BJ (cell line): ENCODE measurements around the gene MED13L. TPM values are rescaled to one million over a fixed set of nuclear protein-coding genes. Genes with fewer than 3 reads are reported as not detected.

Source experiments
- CTCF ChIA-PET: fragments of 350-600 bp; formaldehyde crosslinking; extraction: SDS; loops from one replicate; lab custom pipeline; 2021; ENCODE audit warnings: antibody characterized with exemption, inconsistent platforms; lab: Yijun Ruan, JAX
- POLR2A ChIA-PET: fragments of 300-600 bp; sonication (Branson Sonifier 250); formaldehyde crosslinking; extraction: SDS; loops from one replicate; lab custom pipeline; 2021; ENCODE audit warnings: antibody characterized with exemption; lab: Charles Lee
- DNase-seq: peaks from one replicate; pipeline ENCODE4 v3.0.0-alpha.2; 2011; ENCODE audit warnings: low read depth
- H3K27me3 ChIP-seq: 2 replicates; pipeline ENCODE4 v1.6.0; 2011; ENCODE audit warnings: low read length; ENCODE audit not compliant: control insufficient read depth, insufficient read depth
- H3K36me3 ChIP-seq: 2 replicates; pipeline ENCODE4 v1.5.1; 2011; ENCODE audit warnings: low read length; ENCODE audit not compliant: control insufficient read depth, insufficient read depth
- H3K4me3 ChIP-seq: 2 replicates; pipeline ENCODE4 v1.5.1; 2011; ENCODE audit warnings: low read depth, mild to moderate bottlenecking, control low read depth, low read length
- polyA plus RNA-seq: library from polyadenylated mRNA; depleted of rRNA; stranded (reverse); fragments of >200 nt; gene quantifications from 2 replicates; pipeline ENCODE4 v1.2.3, GENCODE V29; 2011
- TF ChIP-seq, protein P1 (sequence below): IDR thresholded peaks from 2 replicates; pipeline ENCODE4 v1.5.1; 2011; ENCODE audit warnings: low read depth, mild to moderate bottlenecking, control low read depth, inconsistent platforms, low read length, moderate library complexity; ENCODE audit not compliant: insufficient read depth

MED13L gene
- polyA plus RNA-seq, 1 experiment = 43.7 TPM

DNA sequence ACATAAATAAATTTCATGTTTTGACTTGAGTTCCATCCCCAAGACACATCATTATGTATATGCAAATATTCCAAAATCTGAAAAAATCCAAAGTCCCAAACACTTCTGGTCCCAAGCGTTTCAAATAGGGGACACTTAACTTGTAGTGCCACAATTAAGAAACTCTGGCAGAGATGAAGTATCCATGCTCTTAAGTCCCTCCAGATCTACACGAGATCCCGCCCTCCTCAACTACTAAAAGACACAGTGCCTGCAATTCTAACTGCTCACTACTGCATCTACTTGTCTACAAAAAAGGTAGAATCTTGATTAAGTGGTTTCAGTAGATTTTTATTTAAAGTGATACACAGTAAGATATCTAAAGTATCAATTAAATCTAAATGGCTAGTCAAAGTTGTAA is 97.0 kb downstream of the MED13L start:
- CTCF ChIA-PET = no interaction called here
- H3K27me3 ChIP-seq = no peaks in the 10 kb centered on the region
- TF ChIP-seq, protein P1, sequence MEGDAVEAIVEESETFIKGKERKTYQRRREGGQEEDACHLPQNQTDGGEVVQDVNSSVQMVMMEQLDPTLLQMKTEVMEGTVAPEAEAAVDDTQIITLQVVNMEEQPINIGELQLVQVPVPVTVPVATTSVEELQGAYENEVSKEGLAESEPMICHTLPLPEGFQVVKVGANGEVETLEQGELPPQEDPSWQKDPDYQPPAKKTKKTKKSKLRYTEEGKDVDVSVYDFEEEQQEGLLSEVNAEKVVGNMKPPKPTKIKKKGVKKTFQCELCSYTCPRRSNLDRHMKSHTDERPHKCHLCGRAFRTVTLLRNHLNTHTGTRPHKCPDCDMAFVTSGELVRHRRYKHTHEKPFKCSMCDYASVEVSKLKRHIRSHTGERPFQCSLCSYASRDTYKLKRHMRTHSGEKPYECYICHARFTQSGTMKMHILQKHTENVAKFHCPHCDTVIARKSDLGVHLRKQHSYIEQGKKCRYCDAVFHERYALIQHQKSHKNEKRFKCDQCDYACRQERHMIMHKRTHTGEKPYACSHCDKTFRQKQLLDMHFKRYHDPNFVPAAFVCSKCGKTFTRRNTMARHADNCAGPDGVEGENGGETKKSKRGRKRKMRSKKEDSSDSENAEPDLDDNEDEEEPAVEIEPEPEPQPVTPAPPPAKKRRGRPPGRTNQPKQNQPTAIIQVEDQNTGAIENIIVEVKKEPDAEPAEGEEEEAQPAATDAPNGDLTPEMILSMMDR = no peak
- no peak overlapping the region for H3K4me3 ChIP-seq
- no peaks in the 10 kb centered on the region for H3K36me3 ChIP-seq
- POLR2A ChIA-PET = interaction anchor here (0.6 kb wide), 1 partner anchor 25 kb away, joined by 12 read pairs; no protein-coding TSS in a partner anchor
- DNase-seq = no peak

DNA sequence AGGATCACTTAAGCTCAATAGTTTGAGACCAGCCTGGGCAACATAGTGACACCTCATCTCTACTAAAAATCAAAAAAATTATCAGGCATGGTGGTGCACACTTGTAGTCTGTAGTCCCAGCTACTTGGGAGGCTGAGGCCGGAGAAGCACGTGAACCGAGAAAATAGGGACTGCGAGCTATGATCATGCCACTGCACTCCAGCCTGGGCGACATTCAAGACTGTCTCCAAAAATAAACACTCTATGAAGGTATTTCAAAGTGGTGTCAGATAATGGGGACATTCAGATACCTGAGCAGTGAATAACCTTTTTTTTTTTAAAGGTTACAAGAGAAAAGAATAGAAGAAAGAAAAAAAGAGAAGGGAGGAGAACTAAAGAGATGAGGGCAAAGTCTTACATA is 98.1 kb downstream of the MED13L start:
- H3K36me3 ChIP-seq = no peaks in the 10 kb centered on the region
- DNase-seq = no peak
- POLR2A ChIA-PET = no interaction called here
- CTCF ChIA-PET = interaction anchor here (0.6 to 0.7 kb wide), 3 partner anchors 112 to 252 kb away, joined by 3 to 6 read pairs (median 3); no protein-coding TSS in a partner anchor
- TF ChIP-seq, protein P1 = no peak
- no peak overlapping the region for H3K4me3 ChIP-seq
- H3K27me3 ChIP-seq = no peaks in the 10 kb centered on the region

DNA sequence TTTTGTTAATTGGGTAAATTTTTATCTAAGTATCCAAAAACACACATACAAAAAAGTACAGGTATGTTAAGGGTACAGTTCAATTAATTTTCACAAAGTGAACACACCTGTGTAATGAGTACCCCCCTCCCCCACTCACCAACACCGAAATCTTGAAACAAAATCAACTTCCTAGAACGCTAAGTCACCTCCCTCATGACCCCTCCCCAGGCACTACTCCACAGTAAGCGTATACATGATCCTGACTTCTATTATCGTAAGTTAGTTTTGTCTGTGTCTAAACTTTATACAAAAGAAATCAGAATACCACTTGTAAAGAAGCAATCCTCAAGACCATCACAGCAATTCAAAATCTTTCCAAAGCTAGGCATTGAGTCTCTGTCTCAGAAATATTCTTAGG is 100.5 kb downstream of the MED13L start:
- CTCF ChIA-PET = no interaction called here

DNA sequence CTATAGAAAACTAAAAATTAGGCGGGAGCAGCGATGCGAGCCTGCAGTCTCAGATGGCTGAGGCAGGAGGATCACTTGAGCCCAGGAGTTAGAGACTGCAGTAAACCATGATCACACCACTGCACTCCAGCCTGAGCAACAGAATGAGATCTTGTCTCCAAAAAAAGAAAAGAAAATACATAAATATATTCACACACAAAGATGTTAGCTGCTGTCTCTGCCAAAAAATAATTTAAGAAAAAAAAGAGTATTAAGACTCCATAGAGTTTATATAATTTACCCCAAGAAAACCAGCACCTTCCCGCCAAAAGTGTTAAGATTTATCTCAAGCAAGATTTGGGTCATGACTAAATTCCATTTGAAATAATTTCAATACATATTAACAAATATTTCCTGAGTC is 102.6 kb downstream of the MED13L start:
- no peak overlapping the region for H3K4me3 ChIP-seq
- CTCF ChIA-PET = no interaction called here
- TF ChIP-seq, protein P1 = no peak
- POLR2A ChIA-PET = no interaction called here
- H3K36me3 ChIP-seq = no peaks in the 10 kb centered on the region
- no peak for DNase-seq
- H3K27me3 ChIP-seq = no peaks in the 10 kb centered on the region

More for the DNA sequence above, 100.5 kb downstream of the MED13L start:
- H3K36me3 ChIP-seq = no peaks in the 10 kb centered on the region
- no peaks in the 10 kb centered on the region for H3K27me3 ChIP-seq
- no peak overlapping the region for H3K4me3 ChIP-seq
- DNase-seq = no peak
- POLR2A ChIA-PET = no interaction called here
- TF ChIP-seq, protein P1 = no peak

DNA sequence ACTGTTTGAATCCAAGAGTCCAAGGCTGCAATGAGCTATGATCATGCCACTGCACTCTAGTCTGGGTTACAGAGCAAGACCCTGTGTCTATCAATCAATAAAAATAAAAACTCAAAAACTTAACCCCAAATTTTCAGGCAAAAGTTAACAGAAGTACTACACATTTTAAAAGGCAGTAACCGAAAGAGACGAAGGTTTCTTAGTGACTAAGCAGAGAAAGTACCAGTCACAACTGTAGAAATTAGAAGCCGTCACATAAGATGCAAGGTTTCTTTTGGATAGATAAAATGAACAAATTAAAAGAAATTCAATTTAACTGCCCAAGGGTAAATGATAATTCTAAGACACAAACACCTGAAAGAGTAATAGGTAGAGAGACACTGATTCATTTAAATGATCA is 103.5 kb downstream of the MED13L start:
- Histone ChIP-seq H3K4me3 (no peak overlapping the region), H3K36me3 (no peaks in the 10 kb centered on the region), H3K27me3 (no peaks in the 10 kb centered on the region)
- CTCF ChIA-PET = interaction anchor here (0.7 kb wide), 1 partner anchor 125 kb away, joined by 3 read pairs; no protein-coding TSS in a partner anchor
- TF ChIP-seq, protein P1 = no peak
- POLR2A ChIA-PET = no interaction called here
- DNase-seq = no peak
